ENCODE data around the gene WWOX.

- TF ChIP-seq EZH2 (optimal IDR thresholded peaks at IDR 0.05; ENCODE audit: low read depth, low read length) (no peak), CTCF (IDR thresholded peaks at IDR 0.05; ENCODE audit: low read length) (no peak), EZH2phosphoT487 (IDR thresholded peaks at IDR 0.05; ENCODE audit: low read length) (no peak)
Observed at GRCh38 chr16:78980825-78981224, 881.4 kb downstream of the WWOX start.

Data from MM.1S (cell line).